HepG2 (cell line): ENCODE data around the gene LGALS4. TPM values are rescaled to one million over a fixed set of nuclear protein-coding genes. Genes with fewer than 3 reads are reported as not detected.
A peak's percentile ranks its signal among the peaks of the same experiment; 100 is the strongest.

ENCODE experiments used
- CHD4 ChIP-seq: fragments of 200-600 bp; sonication (generic); IDR thresholded peaks from 2 replicates; pipeline ENCODE4 v1.7.0; 2017; ENCODE audit warnings: mild to moderate bottlenecking, low read length, borderline replicate concordance
- FOXC1 ChIP-seq: sonication (generic); formaldehyde crosslinking; IDR thresholded peaks from 2 replicates; pipeline ENCODE4 v1.8.0; 2022; ENCODE audit warnings: mild to moderate bottlenecking, missing genetic modification reagents, borderline replicate concordance
- HNRNPK ChIP-seq: fragments of 200-400 bp; formaldehyde crosslinking; IDR thresholded peaks from 2 replicates; pipeline ENCODE4 v1.6.1; 2018; ENCODE audit warnings: low read length, low read depth, moderate library complexity, mild to moderate bottlenecking; ENCODE audit not compliant: poor library complexity, severe bottlenecking
- LBX2 ChIP-seq: sonication (generic); formaldehyde crosslinking; IDR thresholded peaks from 2 replicates; pipeline ENCODE4 v1.5.0; 2020; ENCODE audit warnings: missing genetic modification reagents, mild to moderate bottlenecking, borderline replicate concordance
- NPAS2 ChIP-seq: sonication (generic); formaldehyde crosslinking; IDR thresholded peaks from 2 replicates; pipeline ENCODE4 v1.8.0; 2022; ENCODE audit warnings: mild to moderate bottlenecking, missing genetic modification reagents, borderline replicate concordance
- NR3C1 ChIP-seq: sonication (generic); formaldehyde crosslinking; IDR thresholded peaks from 2 replicates; pipeline ENCODE4 v1.4.0; 2020; ENCODE audit warnings: missing genetic modification reagents
- RAD51 ChIP-seq: fragments of 450-650 bp; IDR thresholded peaks from 2 replicates; pipeline ENCODE4 v1.6.1; 2016; ENCODE audit warnings: borderline replicate concordance
- RFX5 ChIP-seq: IDR thresholded peaks from 2 replicates; pipeline ENCODE4 v1.6.1; 2011; ENCODE audit warnings: low read depth, low read length, improper control_type of control experiment
- STAT6 ChIP-seq: sonication (generic); formaldehyde crosslinking; IDR thresholded peaks from 2 replicates; pipeline ENCODE4 v1.4.0; 2020; ENCODE audit warnings: missing genetic modification reagents, mild to moderate bottlenecking, borderline replicate concordance
- SYNCRIP ChIP-seq: fragments of 200-400 bp; formaldehyde crosslinking; IDR thresholded peaks from 2 replicates; pipeline ENCODE4 v1.6.1; 2018; ENCODE audit warnings: mild to moderate bottlenecking, low read depth, low read length; ENCODE audit not compliant: insufficient read depth
- TBL1XR1 ChIP-seq: fragments of 150-350 bp; IDR thresholded peaks from 2 replicates; pipeline ENCODE4 v1.6.1; 2014; ENCODE audit warnings: borderline replicate concordance, low read length; ENCODE audit not compliant: partially characterized antibody
- THYN1 ChIP-seq: sonication (generic); formaldehyde crosslinking; IDR thresholded peaks from 2 replicates; pipeline ENCODE4 v1.8.1; 2023; ENCODE audit warnings: low read depth, mild to moderate bottlenecking, moderate library complexity, missing genetic modification reagents, borderline replicate concordance
- ZBTB7A ChIP-seq: sonication (generic); formaldehyde crosslinking; IDR thresholded peaks from 2 replicates; pipeline ENCODE4 v1.8.0; 2022; ENCODE audit warnings: mild to moderate bottlenecking, missing genetic modification reagents
- ZFP1 ChIP-seq: IDR thresholded peaks from 2 replicates; pipeline ENCODE4 v1.6.1; 2016
- ZMYM4 ChIP-seq: sonication (generic); formaldehyde crosslinking; IDR thresholded peaks from 2 replicates; pipeline ENCODE4 v1.8.1; 2023; ENCODE audit warnings: mild to moderate bottlenecking, missing genetic modification reagents
- ZNF124 ChIP-seq: sonication (generic); formaldehyde crosslinking; IDR thresholded peaks from 2 replicates; pipeline ENCODE4 v1.4.0; 2020; ENCODE audit warnings: missing genetic modification reagents
- ZNF367 ChIP-seq: sonication (generic); formaldehyde crosslinking; IDR thresholded peaks from 2 replicates; pipeline ENCODE4 v1.4.0; 2020; ENCODE audit warnings: missing genetic modification reagents, borderline replicate concordance
- ZNF549 ChIP-seq: sonication (generic); formaldehyde crosslinking; IDR thresholded peaks from 2 replicates; pipeline ENCODE4 v1.5.0; 2020; ENCODE audit warnings: missing genetic modification reagents
- ZNF562 ChIP-seq: sonication (generic); formaldehyde crosslinking; IDR thresholded peaks from 2 replicates; pipeline ENCODE4 v1.8.0; 2022; ENCODE audit warnings: missing genetic modification reagents, borderline replicate concordance
- ZNF674 ChIP-seq: sonication (generic); formaldehyde crosslinking; IDR thresholded peaks from 2 replicates; pipeline ENCODE4 v1.5.0; 2020; ENCODE audit warnings: low read depth, mild to moderate bottlenecking, missing genetic modification reagents
- ZNF747 ChIP-seq: sonication (generic); formaldehyde crosslinking; IDR thresholded peaks from 2 replicates; pipeline ENCODE4 v1.8.1; 2023; ENCODE audit warnings: missing genetic modification reagents, mild to moderate bottlenecking, borderline replicate concordance
- polyA plus RNA-seq, 8 experiments: library from polyadenylated mRNA; depleted of rRNA in 3 of 8; stranded (reverse) in 7 of 8; unstranded in 1 of 8; fragments of >200 nt; fragmentation: Illumina TruSeq in 4 of 8; extraction: Trizol in 4 of 8; gene quantifications; 2 replicates each; pipeline versions ENCODE4 v1.2.1 to v1.2.3, GENCODE V29; 2011 to 2016; ENCODE audit warnings: low read depth in 4 of 8, missing spikeins in 1 of 8, mixed read lengths in 1 of 8; ENCODE audit not compliant: insufficient read depth in 1 of 8
- total RNA-seq, 5 experiments: library from RNA; depleted of rRNA; stranded (reverse); fragments of >200 nt; fragmentation: Illumina TruSeq; extraction: Trizol; gene quantifications; 2 replicates each; pipeline ENCODE4 v1.2.3, GENCODE V29; 2016; ENCODE audit warnings: low read depth in 1 of 5
- TF ChIP-seq, protein P1 (sequence below): sonication (generic); formaldehyde crosslinking; conservative IDR thresholded peaks from 2 replicates; pipeline ENCODE4 v1.8.0; 2022; ENCODE audit warnings: missing genetic modification reagents
- TF ChIP-seq, protein P2 (sequence below): sonication (generic); formaldehyde crosslinking; IDR thresholded peaks from 2 replicates; pipeline ENCODE4 v1.4.0; 2020; ENCODE audit warnings: low read depth, mild to moderate bottlenecking, missing genetic modification reagents
- TF ChIP-seq, protein P3 (sequence below): sonication (generic); formaldehyde crosslinking; IDR thresholded peaks from 2 replicates; pipeline ENCODE4 v1.5.0; 2020; ENCODE audit warnings: missing genetic modification reagents

LGALS4 gene
- total and polyA plus RNA-seq, 2 of the 13 experiments (the other 11 are each of a cell fraction or from before 2014, with no cell fraction given) = 0.24 to 0.71 TPM

DNA sequence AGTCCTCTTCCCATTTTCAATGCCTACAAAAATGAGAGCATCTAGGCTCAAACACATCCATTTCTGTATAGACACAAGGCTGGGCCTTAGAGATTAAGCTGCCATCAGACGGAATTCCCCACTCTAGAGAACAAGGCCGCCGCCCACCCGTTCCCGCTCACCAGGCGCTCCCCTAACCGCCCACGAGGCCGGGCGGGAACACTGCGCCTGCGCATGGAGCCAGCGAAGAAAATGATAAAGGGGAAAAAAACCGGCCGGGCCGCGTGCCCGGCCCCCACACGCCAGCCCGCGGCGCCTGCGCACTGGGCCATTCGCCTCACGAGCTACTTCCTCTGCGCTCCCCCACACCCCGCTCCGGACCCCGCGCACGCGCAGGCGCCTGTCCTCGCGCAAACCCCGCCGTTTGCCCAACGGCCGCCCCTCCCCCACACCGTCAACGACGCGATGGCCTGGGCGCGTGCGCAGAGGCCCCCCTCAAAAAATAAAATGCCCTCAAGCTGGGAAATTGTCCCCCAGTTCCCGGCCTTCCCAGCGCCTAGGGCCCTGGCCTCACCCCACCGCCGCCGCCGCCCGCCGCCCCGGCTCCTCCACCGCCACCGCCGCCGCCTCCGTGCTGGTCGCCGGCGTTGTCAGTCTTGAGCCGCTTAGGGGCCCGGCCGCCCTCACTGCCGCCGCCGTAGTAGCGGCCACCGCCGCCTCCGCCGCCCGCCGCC lies 36.6 kb upstream of the LGALS4 start (continued):
- TF ChIP-seq ZNF747 (no peak), RAD51 (no peak), ZNF562 (0 out of 2 replicates have a peak, but pooled peaks have one; percentile 47), THYN1 (no peak), FOXC1 (CRISPR knock-in tag) (no peak), ZNF549 (CRISPR knock-in tag) (no peak), CHD4 (no peak), ZBTB7A (CRISPR knock-in tag) (no peak), LBX2 (no peak), NR3C1 (CRISPR knock-in tag) (no peak), ZFP1 (CRISPR knock-in tag) (no peak), NPAS2 (CRISPR knock-in tag) (no peak), TBL1XR1 (no peak), STAT6 (CRISPR knock-in tag) (no peak), SYNCRIP (no peak), HNRNPK (no peak), RFX5 (no peak), ZNF124 (peak; percentile 57; the same call in 1 of the 2 replicates), ZNF674 (no peak), ZMYM4 (no peak; the same call in 1 of the 2 replicates), ZNF367 (CRISPR knock-in tag) (no peak)
- TF ChIP-seq, protein P1, sequence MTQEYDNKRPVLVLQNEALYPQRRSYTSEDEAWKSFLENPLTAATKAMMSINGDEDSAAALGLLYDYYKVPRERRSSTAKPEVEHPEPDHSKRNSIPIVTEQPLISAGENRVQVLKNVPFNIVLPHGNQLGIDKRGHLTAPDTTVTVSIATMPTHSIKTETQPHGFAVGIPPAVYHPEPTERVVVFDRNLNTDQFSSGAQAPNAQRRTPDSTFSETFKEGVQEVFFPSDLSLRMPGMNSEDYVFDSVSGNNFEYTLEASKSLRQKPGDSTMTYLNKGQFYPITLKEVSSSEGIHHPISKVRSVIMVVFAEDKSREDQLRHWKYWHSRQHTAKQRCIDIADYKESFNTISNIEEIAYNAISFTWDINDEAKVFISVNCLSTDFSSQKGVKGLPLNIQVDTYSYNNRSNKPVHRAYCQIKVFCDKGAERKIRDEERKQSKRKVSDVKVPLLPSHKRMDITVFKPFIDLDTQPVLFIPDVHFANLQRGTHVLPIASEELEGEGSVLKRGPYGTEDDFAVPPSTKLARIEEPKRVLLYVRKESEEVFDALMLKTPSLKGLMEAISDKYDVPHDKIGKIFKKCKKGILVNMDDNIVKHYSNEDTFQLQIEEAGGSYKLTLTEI (CRISPR knock-in tag) = no peak
- TF ChIP-seq, protein P2, sequence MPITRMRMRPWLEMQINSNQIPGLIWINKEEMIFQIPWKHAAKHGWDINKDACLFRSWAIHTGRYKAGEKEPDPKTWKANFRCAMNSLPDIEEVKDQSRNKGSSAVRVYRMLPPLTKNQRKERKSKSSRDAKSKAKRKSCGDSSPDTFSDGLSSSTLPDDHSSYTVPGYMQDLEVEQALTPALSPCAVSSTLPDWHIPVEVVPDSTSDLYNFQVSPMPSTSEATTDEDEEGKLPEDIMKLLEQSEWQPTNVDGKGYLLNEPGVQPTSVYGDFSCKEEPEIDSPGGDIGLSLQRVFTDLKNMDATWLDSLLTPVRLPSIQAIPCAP (CRISPR knock-in tag) = no peak
- TF ChIP-seq, protein P3, sequence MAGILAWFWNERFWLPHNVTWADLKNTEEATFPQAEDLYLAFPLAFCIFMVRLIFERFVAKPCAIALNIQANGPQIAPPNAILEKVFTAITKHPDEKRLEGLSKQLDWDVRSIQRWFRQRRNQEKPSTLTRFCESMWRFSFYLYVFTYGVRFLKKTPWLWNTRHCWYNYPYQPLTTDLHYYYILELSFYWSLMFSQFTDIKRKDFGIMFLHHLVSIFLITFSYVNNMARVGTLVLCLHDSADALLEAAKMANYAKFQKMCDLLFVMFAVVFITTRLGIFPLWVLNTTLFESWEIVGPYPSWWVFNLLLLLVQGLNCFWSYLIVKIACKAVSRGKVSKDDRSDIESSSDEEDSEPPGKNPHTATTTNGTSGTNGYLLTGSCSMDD (CRISPR knock-in tag) = no peak
